Mucosa of stomach (tissue), 1 donor: Measurements from ENCODE around the gene FAM149A.

ENCODE experiments used
- H3K27me3 ChIP-seq: one replicate; pipeline ENCODE4 v1.7.0; 2013; ENCODE audit warnings: mild to moderate bottlenecking, low read length; ENCODE audit not compliant: control insufficient read depth, insufficient read depth
- H3K36me3 ChIP-seq: one replicate; pipeline ENCODE4 v1.7.0; 2013; ENCODE audit warnings: low read length; ENCODE audit not compliant: control insufficient read depth, insufficient read depth
- H3K4me1 ChIP-seq: one replicate; pipeline ENCODE4 v1.7.0; 2013; ENCODE audit warnings: mild to moderate bottlenecking, low read length; ENCODE audit not compliant: control insufficient read depth, insufficient read depth
- H3K4me3 ChIP-seq: one replicate; pipeline ENCODE4 v1.7.0; 2013; ENCODE audit warnings: low read length
- H3K9ac ChIP-seq: one replicate; pipeline ENCODE4 v1.7.0; 2013; ENCODE audit warnings: mild to moderate bottlenecking, low read length, moderate library complexity
- H3K9me3 ChIP-seq: one replicate; pipeline ENCODE4 v1.7.0; 2013; ENCODE audit warnings: mild to moderate bottlenecking, low read length, moderate library complexity; ENCODE audit not compliant: control insufficient read depth
- donor health status: Pancreatic carcinoma.

Gene FAM149A

GRCh38 chr4:186109245-186109644, 4.7 kb downstream of the FAM149A start:
- no peak overlapping the region for H3K4me3 ChIP-seq
- no peaks in the 10 kb centered on the region for H3K4me1 ChIP-seq
- no peaks in the 10 kb centered on the region for H3K9me3 ChIP-seq
- no peaks in the 10 kb centered on the region for H3K27me3 ChIP-seq
- no peak overlapping the region for H3K9ac ChIP-seq
- H3K36me3 ChIP-seq: no peaks in the 10 kb centered on the region

GRCh38 chr4:186116697-186117096, 12.2 kb downstream of the FAM149A start:
- no peaks in the 10 kb centered on the region for H3K36me3 ChIP-seq
- H3K4me1 ChIP-seq: no peaks in the 10 kb centered on the region
- H3K9ac ChIP-seq: no peak overlapping the region
- H3K27me3 ChIP-seq: no peaks in the 10 kb centered on the region
- no peak overlapping the region for H3K4me3 ChIP-seq
- no peaks in the 10 kb centered on the region for H3K9me3 ChIP-seq

GRCh38 chr4:186118582-186118981, 14.1 kb downstream of the FAM149A start:
- H3K9ac ChIP-seq: no peak overlapping the region
- no peaks in the 10 kb centered on the region for H3K27me3 ChIP-seq
- no peaks in the 10 kb centered on the region for H3K36me3 ChIP-seq
- H3K9me3 ChIP-seq: no peaks in the 10 kb centered on the region
- no peaks in the 10 kb centered on the region for H3K4me1 ChIP-seq
- no peak overlapping the region for H3K4me3 ChIP-seq

- H3K4me1 ChIP-seq: no peaks in the 10 kb centered on the region
- no peak overlapping the region for H3K4me3 ChIP-seq
- H3K36me3 ChIP-seq: no peaks in the 10 kb centered on the region
- no peaks in the 10 kb centered on the region for H3K27me3 ChIP-seq
- no peak overlapping the region for H3K9ac ChIP-seq
- no peaks in the 10 kb centered on the region for H3K9me3 ChIP-seq
Measured at GRCh38 chr4:186121057-186121456, 16.6 kb downstream of the FAM149A start.

- Histone ChIP-seq H3K9ac (no peak overlapping the region), H3K36me3 (no peaks in the 10 kb centered on the region), H3K4me3 (no peak overlapping the region), H3K4me1 (no peaks in the 10 kb centered on the region), H3K27me3 (no peaks in the 10 kb centered on the region), H3K9me3 (no peaks in the 10 kb centered on the region)
Measured at GRCh38 chr4:186128842-186129241, 24.3 kb downstream of the FAM149A start.

GRCh38 chr4:186131935-186132334, 27.4 kb downstream of the FAM149A start:
- Histone ChIP-seq H3K4me3 (no peak overlapping the region), H3K36me3 (no peaks in the 10 kb centered on the region), H3K9me3 (no peaks in the 10 kb centered on the region), H3K4me1 (no peaks in the 10 kb centered on the region), H3K27me3 (no peaks in the 10 kb centered on the region), H3K9ac (no peak overlapping the region)

- no peaks in the 10 kb centered on the region for H3K36me3 ChIP-seq
- H3K9me3 ChIP-seq: no peaks in the 10 kb centered on the region
- H3K4me1 ChIP-seq: no peaks in the 10 kb centered on the region
- H3K9ac ChIP-seq: no peak overlapping the region
- H3K4me3 ChIP-seq: no peak overlapping the region
- no peaks in the 10 kb centered on the region for H3K27me3 ChIP-seq
Measured at GRCh38 chr4:186132577-186133242, 28.2 kb downstream of the FAM149A start.

GRCh38 chr4:186134257-186134656, 29.8 kb downstream of the FAM149A start:
- Histone ChIP-seq H3K36me3 (no peaks in the 10 kb centered on the region), H3K27me3 (no peaks in the 10 kb centered on the region), H3K4me3 (no peak overlapping the region), H3K9me3 (no peaks in the 10 kb centered on the region), H3K4me1 (no peaks in the 10 kb centered on the region), H3K9ac (no peak overlapping the region)

- Histone ChIP-seq H3K27me3 (no peaks in the 10 kb centered on the region), H3K9me3 (no peaks in the 10 kb centered on the region), H3K9ac (no peak overlapping the region), H3K36me3 (no peaks in the 10 kb centered on the region), H3K4me1 (no peaks in the 10 kb centered on the region), H3K4me3 (no peak overlapping the region)
Measured at GRCh38 chr4:186134861-186135260, 30.4 kb downstream of the FAM149A start.

GRCh38 chr4:186137196-186137794, 32.8 kb downstream of the FAM149A start:
- Histone ChIP-seq H3K36me3 (no peaks in the 10 kb centered on the region), H3K9ac (no peak overlapping the region), H3K9me3 (no peaks in the 10 kb centered on the region), H3K4me1 (no peaks in the 10 kb centered on the region), H3K27me3 (no peaks in the 10 kb centered on the region), H3K4me3 (no peak overlapping the region)

- Histone ChIP-seq H3K4me3 (no peak overlapping the region), H3K27me3 (no peaks in the 10 kb centered on the region), H3K9ac (peak overlapping the region; percentile 33), H3K4me1 (peaks cover 5% of the 10 kb centered on the region), H3K36me3 (no peaks in the 10 kb centered on the region), H3K9me3 (no peaks in the 10 kb centered on the region)
Measured at GRCh38 chr4:186144198-186144945, 39.9 kb downstream of the FAM149A start.

GRCh38 chr4:186144946-186145569, 40.6 kb downstream of the FAM149A start:
- Histone ChIP-seq H3K4me3 (no peak overlapping the region), H3K9ac (peak overlapping the region; percentile 36), H3K9me3 (no peaks in the 10 kb centered on the region), H3K27me3 (no peaks in the 10 kb centered on the region), H3K36me3 (no peaks in the 10 kb centered on the region), H3K4me1 (peaks cover 5% of the 10 kb centered on the region)
